ENCODE results near the gene SH3RF3.

SH3RF3 gene

GRCh38 chr2:109503191-109503590, 374.2 kb downstream of the SH3RF3 start:
- no peak for DNase-seq (ENCODE audit: low spot score)

GRCh38 chr2:109507217-109507616, 378.2 kb downstream of the SH3RF3 start:
- no peak for DNase-seq (ENCODE audit: low spot score)

GRCh38 chr2:109507828-109508227, 378.8 kb downstream of the SH3RF3 start:
- DNase-seq (ENCODE audit: low spot score) = no peak

GRCh38 chr2:109508556-109508955, 379.6 kb downstream of the SH3RF3 start:
- DNase-seq (ENCODE audit: low spot score) = no peak

DNA sequence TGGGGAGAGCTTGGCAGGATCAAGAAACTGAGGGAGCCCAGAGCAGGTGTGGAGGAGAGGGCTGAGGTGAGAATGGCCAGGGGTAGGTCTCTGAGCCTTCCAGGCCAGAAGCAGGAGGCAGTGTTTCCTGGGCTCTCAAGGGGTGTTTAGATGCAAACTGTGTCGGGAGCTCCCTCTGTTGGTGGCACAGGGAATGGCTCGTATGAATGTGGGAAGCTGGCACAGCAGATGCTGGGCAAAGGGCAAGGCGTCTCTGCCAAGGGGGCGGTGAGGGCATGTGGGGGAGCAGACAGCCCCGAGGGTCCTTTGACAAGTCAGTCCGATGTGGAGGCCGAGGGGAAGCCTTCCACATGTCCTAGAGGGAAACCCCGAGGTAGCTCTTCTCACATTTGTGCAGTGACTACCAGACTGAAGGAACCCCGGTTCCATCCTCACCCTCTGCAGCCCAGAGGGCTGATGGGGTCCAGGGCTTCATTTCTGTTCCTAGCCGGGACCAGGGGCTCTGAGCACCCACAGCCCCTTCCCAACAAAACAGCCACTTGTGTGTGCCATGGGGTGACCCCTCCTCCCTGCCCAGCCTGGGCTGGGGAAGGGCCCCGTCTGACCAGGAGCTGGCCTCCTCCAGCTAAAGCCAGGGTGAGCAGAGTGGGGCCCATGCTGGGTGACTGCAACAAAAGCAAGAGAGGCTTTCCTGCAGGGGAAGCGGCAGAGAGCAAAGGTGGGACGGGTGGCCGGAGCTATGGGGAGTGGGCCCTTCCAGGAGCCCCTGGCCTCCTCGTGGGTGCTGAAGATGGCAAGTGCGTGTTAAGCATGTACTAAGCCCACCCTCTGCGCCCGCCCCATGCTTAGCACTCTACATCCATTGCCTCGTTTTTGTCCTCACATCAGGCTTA, 381.4 kb downstream of the SH3RF3 start:
- DNase-seq (ENCODE audit: low spot score) = peak; percentile 79

- DNase-seq (ENCODE audit: low spot score) = peak; percentile 49
These were observed 382.2 kb downstream of the SH3RF3 start for GRCh38 chr2:109511168-109511567.

DNA sequence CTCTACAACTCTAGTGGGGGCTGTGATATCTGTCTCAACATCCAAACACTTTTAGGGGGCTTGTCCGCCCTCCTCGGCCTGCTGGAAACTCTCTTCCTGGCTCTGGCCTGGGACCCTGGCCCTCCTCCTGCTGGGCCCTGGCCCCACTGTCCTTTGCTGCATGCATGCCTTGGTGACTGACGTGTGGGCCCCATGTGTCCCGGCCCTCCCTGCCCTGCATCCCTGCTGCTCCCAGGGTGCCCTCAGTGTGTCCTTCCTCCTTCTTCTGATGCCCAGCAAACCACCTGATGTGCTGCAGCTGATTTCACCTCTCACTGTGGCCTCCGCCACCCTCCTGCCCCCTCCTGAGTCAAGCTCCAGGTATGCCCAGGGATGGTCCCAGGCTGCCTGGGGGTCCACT, 383.1 kb downstream of the SH3RF3 start:
- DNase-seq (ENCODE audit: low spot score) = no peak

DNA sequence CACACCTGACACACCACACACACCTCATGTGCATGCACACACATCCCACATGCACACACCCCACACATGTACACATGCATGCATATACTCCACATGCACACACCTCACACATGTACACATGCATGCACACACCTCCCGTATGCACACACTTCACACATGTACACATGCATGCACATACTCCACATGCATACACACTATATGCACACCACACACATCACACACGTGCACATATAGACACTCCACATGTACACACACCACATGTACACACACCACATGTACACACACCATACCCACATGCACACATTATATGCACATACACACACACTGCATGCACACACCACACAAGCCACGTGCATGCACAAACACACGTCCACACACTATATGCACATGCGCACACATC, 384.2 kb downstream of the SH3RF3 start:
- DNase-seq (ENCODE audit: low spot score) = no peak

GRCh38 chr2:109513749-109514588, 385.0 kb downstream of the SH3RF3 start:
- peak; percentile 62 for DNase-seq (ENCODE audit: low spot score)

DNA sequence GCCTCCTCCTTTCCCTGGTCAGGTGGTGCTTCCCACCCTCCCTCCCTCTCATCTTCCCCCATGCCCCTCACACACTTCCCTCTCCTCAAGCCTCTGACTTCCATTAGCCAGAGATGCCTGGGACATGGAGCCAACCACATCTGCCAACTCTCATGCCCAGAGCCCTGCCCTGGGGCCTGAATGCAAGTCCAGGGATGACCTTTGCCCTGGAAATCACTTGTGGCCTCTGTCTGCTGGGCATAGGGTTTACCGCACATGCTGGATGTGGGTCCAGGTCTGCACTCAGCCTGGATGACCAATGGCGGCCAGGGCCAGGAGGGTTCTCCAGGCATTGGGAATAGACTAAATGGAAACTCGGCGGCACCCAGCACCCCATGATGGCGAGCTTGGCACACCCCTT, 385.9 kb downstream of the SH3RF3 start:
- no peak for DNase-seq (ENCODE audit: low spot score)

GRCh38 chr2:109516445-109517117, 387.6 kb downstream of the SH3RF3 start:
- DNase-seq (ENCODE audit: low spot score) = peak; percentile 47

- no peak for DNase-seq (ENCODE audit: low spot score)
These were observed 388.3 kb downstream of the SH3RF3 start for GRCh38 chr2:109517118-109517889.

DNA sequence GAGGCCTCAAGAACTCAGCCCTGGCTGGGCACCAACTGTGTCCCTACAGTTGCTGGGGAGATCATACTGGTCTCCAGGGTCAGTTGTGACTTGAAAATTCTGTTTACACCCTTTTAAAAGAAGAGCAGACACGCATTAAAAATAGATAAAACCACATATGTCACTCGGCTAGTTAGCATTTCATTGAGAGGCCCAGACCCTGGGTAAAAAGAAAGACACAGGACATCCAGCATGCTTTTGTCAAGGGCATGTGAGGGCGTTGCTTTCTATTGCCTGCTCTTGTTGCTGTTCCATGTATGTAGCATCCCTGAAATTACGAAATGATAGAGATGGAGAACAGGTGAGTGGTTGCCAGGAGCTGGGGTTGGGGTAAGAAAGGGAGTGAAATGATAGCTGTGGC, 390.5 kb downstream of the SH3RF3 start:
- DNase-seq (ENCODE audit: low spot score) = no peak

DNA sequence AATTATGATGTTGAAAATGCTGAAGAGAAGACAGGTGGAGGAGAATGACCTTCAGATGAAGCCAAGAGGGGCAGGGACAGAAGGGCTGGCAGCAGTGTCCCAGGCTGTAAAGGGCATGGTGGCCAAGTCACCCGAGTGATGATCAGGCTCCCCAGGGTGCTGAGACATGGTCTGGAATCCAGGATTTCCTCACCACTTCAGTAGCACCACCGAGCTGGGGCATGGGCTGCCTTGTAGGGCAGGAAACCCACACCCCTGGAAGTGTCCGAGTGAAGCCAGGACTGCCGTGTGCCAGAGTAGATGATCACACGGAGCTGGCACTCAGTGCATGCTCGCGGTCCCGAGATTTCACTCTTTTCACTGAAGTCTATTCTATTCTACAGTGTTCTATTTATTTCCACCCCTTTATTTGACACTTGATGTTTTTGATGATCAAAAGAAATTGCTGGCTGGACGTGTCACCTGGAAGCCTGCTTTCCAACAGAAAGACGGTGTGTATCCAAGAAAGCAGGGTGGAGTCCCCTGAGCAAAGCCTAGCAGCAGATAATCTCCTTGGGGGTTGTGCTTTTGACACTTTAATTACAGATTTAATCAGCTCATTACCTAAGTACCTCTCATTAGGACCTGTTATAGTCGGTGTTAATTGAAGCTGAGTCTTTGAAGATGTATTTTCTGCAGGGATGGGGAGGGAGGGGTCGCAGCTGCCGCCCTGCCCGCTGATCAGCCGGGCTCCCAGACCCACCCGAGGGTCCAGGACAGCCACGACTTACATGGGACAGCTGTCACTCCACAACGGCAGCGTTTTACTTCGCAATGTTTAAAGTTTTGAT, 392.4 kb downstream of the SH3RF3 start:
- DNase-seq (ENCODE audit: low spot score) = no peak

GRCh38 chr2:109522063-109522374, 393.0 kb downstream of the SH3RF3 start:
- DNase-seq (ENCODE audit: low spot score) = no peak

GRCh38 chr2:109523121-109523520, 394.1 kb downstream of the SH3RF3 start:
- no peak for DNase-seq (ENCODE audit: low spot score)

DNA sequence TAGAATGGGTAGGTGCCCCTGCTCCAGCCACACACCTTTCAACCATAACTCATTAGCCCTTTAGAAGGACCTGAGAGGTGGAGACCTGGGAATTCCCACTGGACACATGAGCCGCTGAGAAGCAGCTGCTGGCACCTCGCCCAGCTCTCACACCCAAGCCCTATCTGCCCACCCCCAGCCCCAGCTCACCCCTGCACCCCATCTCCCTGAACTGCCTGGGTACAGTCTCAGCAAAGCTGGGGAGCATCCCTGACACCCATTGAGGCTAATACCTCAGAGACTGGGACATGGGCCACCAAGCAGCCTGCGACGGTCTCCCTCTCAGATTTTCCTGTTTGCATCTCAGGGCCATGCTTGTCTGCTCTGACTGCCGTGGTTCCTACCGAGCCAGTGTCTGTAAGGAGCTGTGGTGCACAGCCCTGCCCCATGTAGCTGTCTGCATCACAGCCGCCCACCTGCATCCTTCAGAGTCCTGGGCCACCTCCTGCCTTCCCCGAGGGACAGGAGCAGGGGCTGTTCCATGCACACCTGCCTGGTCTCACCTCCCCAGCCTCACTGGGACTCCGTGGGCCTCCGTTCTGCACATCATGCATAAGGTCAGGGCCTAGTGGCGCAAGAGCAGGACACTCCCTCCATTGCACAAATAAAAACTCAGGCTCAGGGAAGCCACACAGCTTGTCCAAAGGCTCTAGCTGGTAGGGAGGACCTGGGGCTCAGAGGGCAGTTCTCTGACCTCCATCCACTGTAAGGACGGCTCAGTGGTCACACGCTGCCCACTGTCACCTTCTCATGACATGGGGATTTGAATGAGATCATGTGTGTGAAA, 394.7 kb downstream of the SH3RF3 start:
- no peak for DNase-seq (ENCODE audit: low spot score)

- no peak for DNase-seq (ENCODE audit: low spot score)
These were observed 396.8 kb downstream of the SH3RF3 start for GRCh38 chr2:109525836-109526235.

DNA sequence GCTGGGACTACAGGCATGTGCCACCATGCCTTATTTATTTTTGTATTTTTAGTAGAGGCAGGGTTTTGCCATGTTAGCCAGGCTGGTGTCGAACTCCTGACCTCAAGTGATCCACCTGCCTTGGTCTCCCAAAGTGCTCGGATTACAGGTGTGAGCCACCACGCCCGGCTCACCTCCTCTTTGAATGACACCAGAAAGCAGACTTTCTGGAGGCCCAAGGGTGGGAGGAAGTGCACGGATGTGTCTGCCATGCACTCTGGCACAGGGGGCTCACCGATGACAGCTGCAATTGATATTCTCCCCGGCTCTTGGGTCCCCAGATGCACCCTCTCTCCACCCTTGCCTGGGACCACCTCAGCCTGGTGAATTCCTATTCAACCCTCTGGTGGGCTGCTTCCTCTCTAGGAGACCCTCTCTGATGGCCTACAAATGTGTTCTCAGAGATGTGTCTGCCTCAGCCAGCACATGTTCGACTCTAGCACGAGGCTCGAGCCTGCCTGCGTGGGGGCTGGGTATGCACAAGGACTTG, 397.5 kb downstream of the SH3RF3 start:
- DNase-seq (ENCODE audit: low spot score) = no peak

GRCh38 chr2:109527079-109527478, 398.1 kb downstream of the SH3RF3 start:
- DNase-seq (ENCODE audit: low spot score) = no peak
